WTC11 (cell line): Measurements from ENCODE around the gene PLEKHH1. TPM values are rescaled to one million over a fixed set of nuclear protein-coding genes. Genes with fewer than 3 reads are reported as not detected.

Experiments
- ATAC-seq: fragments of 200-7000 bp; cut with Tn5 transposase; 2 replicates; pipeline ENCODE4 v1.10.0; 2021; ENCODE audit warnings: mild to moderate bottlenecking, moderate library complexity
- CTCF ChIA-PET: fragments of 300-600 bp; sonication (Branson Sonifier 250); formaldehyde crosslinking; loops from one replicate; lab custom pipeline; 2021; ENCODE audit warnings: antibody characterized with exemption; lab: Charles Lee
- POLR2A ChIA-PET: fragments of 350-600 bp; sonication (Branson Sonifier 250); formaldehyde crosslinking; loops from one replicate; lab custom pipeline; 2021; ENCODE audit warnings: antibody characterized with exemption; lab: Charles Lee
- DNase-seq: peaks from one replicate; pipeline ENCODE4 v3.0.0; 2021; ENCODE audit warnings: low spot score
- H3K27ac Mint-ChIP-seq: 2 replicates; pipeline ENCODE4 v1.8.0; 2021; ENCODE audit warnings: mixed read lengths
- H3K27me3 Mint-ChIP-seq: 2 replicates; pipeline ENCODE4 v1.8.0; 2021; ENCODE audit warnings: low read depth, mild to moderate bottlenecking, moderate library complexity, mixed read lengths
- H3K36me3 Mint-ChIP-seq: 2 replicates; pipeline ENCODE4 v1.8.0; 2021; ENCODE audit warnings: mixed read lengths
- H3K4me1 Mint-ChIP-seq: 2 replicates; pipeline ENCODE4 v1.8.0; 2022; ENCODE audit warnings: mixed read lengths
- H3K4me3 Mint-ChIP-seq: 2 replicates; pipeline ENCODE4 v1.8.0; 2021; ENCODE audit warnings: mild to moderate bottlenecking, moderate library complexity, mixed read lengths
- H3K9me3 Mint-ChIP-seq: 2 replicates; pipeline ENCODE4 v1.8.0; 2021; ENCODE audit warnings: mixed read lengths
- ATF1 ChIP-seq: sonication (generic); formaldehyde crosslinking; IDR thresholded peaks from 2 replicates; pipeline ENCODE4 v1.8.1; 2023; ENCODE audit warnings: mild to moderate bottlenecking, moderate library complexity, missing genetic modification reagents
- CBFB ChIP-seq: sonication (generic); formaldehyde crosslinking; IDR thresholded peaks from 2 replicates; pipeline ENCODE4 v1.8.1; 2022; ENCODE audit warnings: mild to moderate bottlenecking, low read depth, missing genetic modification reagents
- FOXP1 ChIP-seq: sonication (generic); formaldehyde crosslinking; IDR thresholded peaks from 2 replicates; pipeline ENCODE4 v1.8.0; 2022; ENCODE audit warnings: missing genetic modification reagents, mild to moderate bottlenecking, moderate library complexity, borderline replicate concordance
- GABPB1 ChIP-seq: sonication (generic); formaldehyde crosslinking; IDR thresholded peaks from 2 replicates; pipeline ENCODE4 v1.8.1; 2023; ENCODE audit warnings: mild to moderate bottlenecking, missing genetic modification reagents
- HMGXB4 ChIP-seq: sonication (generic); formaldehyde crosslinking; IDR thresholded peaks from 2 replicates; pipeline ENCODE4 v1.8.1; 2023; ENCODE audit warnings: mild to moderate bottlenecking, moderate library complexity, missing genetic modification reagents
- JAZF1 ChIP-seq: fragments of 250-450 bp; sonication (Bioruptor Pico); IDR thresholded peaks from 2 replicates; pipeline ENCODE4 v1.9.0; 2021; ENCODE audit warnings: moderate library complexity, mild to moderate bottlenecking, inconsistent platforms
- MAX ChIP-seq: sonication (generic); formaldehyde crosslinking; IDR thresholded peaks from 2 replicates; pipeline ENCODE4 v1.8.0; 2022; ENCODE audit warnings: mild to moderate bottlenecking, missing genetic modification reagents
- MXD4 ChIP-seq: fragments of 250-450 bp; sonication (Bioruptor Pico); IDR thresholded peaks from 2 replicates; pipeline ENCODE4 v1.8.0; 2021; ENCODE audit warnings: mild to moderate bottlenecking, moderate library complexity, borderline replicate concordance
- RELA ChIP-seq: sonication (generic); formaldehyde crosslinking; IDR thresholded peaks from 2 replicates; pipeline ENCODE4 v1.8.1; 2022; ENCODE audit warnings: missing genetic modification reagents, mild to moderate bottlenecking, borderline replicate concordance
- RORB ChIP-seq: fragments of 250-450 bp; sonication (Bioruptor Pico); IDR thresholded peaks from 2 replicates; pipeline ENCODE4 v1.9.0; 2021; ENCODE audit warnings: mild to moderate bottlenecking
- SMAD4 ChIP-seq: sonication (generic); formaldehyde crosslinking; IDR thresholded peaks from 2 replicates; pipeline ENCODE4 v1.8.0; 2022; ENCODE audit warnings: mild to moderate bottlenecking, missing genetic modification reagents
- ZNF263 ChIP-seq: sonication (generic); formaldehyde crosslinking; IDR thresholded peaks from 2 replicates; pipeline ENCODE4 v1.8.1; 2022; ENCODE audit warnings: low read depth, mild to moderate bottlenecking, moderate library complexity, missing genetic modification reagents
- total RNA-seq: library from RNA; stranded (reverse); gene quantifications from 3 replicates; pipeline ENCODE4 v1.2.3, GENCODE V29; 2021
- TF ChIP-seq, protein P1 (sequence below): fragments of 250-450 bp; sonication (Bioruptor Pico); conservative IDR thresholded peaks from 2 replicates; pipeline ENCODE4 v1.9.0; 2021; ENCODE audit warnings: mild to moderate bottlenecking
- TF ChIP-seq, protein P2 (sequence below): sonication (generic); formaldehyde crosslinking; IDR thresholded peaks from 2 replicates; pipeline ENCODE4 v1.8.1; 2023; ENCODE audit warnings: mild to moderate bottlenecking, missing genetic modification reagents, moderate library complexity

The PLEKHH1 gene
- total RNA-seq, 1 experiment from 2014 or later = 48.3 TPM

DNA sequence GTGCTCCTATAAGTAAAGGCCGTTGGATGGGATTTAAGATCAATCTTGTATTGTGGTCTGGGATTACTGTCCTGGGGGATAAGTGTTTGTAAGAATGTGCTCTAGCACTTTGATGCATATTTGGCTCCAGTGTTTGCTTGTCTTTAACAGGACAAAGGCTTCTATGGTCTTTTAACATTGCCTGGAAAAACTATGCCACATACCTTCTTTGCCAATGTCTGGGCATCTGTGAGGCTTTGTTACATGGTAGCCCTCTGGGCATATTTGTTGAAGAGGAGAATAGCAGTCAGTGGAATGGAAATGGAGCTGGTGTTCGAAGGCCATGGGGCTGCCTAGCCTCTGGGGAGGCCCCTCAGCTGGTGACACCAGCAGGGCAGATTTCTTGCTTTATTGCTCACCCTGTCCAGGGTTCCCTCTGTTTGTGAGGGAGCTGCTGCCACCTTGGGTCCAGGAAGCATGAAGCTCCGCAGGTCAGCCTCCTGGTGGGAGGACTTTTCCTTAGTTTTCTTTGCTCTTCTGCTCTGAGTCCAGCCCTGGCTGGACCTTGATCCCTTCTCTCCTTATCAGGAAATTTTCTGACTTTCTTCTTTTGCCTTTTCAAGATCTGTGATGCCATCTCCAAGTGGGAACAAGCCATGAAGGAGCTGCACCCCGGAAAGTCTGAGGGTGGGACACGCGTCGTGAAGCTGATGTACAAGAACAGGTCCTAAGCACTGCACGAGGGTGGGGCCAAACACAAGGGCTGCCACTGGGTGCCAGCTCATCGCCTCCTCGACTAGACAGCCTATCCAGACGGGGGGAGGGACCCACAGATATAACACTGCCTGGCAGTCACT is 47.5 kb downstream of the PLEKHH1 start (continued):
- TF ChIP-seq HMGXB4 = no peak
- no peak for TF ChIP-seq RORB (CRISPR knock-in tag)
- TF ChIP-seq, protein P1, sequence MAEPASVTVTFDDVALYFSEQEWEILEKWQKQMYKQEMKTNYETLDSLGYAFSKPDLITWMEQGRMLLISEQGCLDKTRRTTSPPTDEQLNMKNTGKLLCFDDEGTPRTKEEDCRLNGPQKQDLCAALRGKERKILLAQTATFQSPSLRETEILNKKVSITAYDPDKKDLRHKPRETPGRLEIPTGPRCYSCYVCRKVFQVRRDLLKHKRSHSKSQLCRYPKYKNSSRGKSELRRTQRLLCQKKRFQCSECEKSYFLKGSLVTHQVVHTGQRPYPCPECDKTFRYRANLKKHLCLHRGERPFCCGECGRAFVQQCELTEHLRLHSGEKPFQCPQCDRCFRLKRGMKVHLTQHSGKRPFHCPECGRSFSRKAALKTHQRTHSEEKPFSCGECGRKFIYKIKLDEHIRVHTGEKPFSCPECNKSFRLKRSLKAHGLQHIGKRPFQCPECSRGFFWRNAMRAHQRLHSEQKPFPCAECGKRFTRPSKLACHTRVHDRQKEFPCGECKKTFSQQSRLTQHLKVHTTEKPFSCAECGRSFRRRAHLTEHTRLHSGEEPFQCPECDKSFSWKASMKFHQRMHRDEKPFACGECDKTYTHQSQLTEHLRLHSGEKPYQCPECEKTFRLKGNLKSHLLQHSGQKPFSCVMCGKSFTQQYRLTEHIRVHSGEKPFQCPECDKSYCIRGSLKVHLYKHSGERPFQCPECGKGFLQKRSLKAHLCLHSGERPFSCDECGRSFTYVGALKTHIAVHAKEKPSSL (CRISPR knock-in tag) = no peak
- TF ChIP-seq RELA = no peak
- no peak for TF ChIP-seq FOXP1
- no peak for TF ChIP-seq GABPB1 (CRISPR knock-in tag)

DNA sequence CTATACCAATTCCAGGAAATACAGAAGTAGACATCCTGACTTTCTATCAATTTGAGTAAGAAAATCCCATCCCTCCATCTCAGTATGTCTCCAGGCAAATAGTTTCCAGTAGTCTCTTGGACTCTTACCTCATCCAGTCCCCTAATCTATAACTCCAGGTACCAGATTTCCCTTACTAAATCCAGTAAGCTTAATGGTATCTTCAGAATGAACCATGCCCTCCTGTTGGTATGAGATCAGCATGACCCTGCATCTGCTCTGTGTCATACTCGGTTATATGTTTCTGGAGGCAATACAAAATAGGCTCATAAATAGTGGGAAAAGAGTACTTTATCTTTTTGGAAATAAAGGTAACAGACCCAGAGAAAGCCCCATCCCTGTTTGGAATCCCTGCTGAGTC is 48.6 kb downstream of the PLEKHH1 start:
- Mint-ChIP-seq H3K4me1 (no peaks in the 10 kb centered on the region), H3K9me3 (no peaks in the 10 kb centered on the region), H3K4me3 (no peak overlapping the region), H3K27ac (no peak overlapping the region), H3K27me3 (no peaks in the 10 kb centered on the region), H3K36me3 (peaks cover 29% of the 10 kb centered on the region)
- ATAC-seq (no peak), DNase-seq (no peak)
- CTCF ChIA-PET = interaction anchor here (0.7 to 6.2 kb wide), 10 partner anchors 11 to 162 kb away, joined by 3 to 75 read pairs (median 10); partner anchors contain the start of gene PIGH
- no peak for TF ChIP-seq JAZF1 (CRISPR knock-in tag)
- no peak for TF ChIP-seq SMAD4 (CRISPR knock-in tag)
- no peak for TF ChIP-seq ZNF263 (CRISPR knock-in tag)
- TF ChIP-seq MAX (CRISPR knock-in tag) = no peak
- TF ChIP-seq ATF1 (CRISPR knock-in tag) = no peak
- no peak for TF ChIP-seq MXD4
- TF ChIP-seq, all 79 proteins: peak for 0
- POLR2A ChIA-PET = no interaction called here

GRCh38 chr14:67582061-67582460 is 49.0 kb downstream of the PLEKHH1 start:
- POLR2A ChIA-PET = no interaction called here
- no peak overlapping the region for H3K4me3 Mint-ChIP-seq
- CTCF ChIA-PET = interaction anchor here (0.7 to 6.2 kb wide), 8 partner anchors 11 to 162 kb away, joined by 4 to 75 read pairs (median 10); partner anchors contain the start of gene PIGH
- no peak for TF ChIP-seq CBFB (CRISPR knock-in tag)
- TF ChIP-seq, protein P2, sequence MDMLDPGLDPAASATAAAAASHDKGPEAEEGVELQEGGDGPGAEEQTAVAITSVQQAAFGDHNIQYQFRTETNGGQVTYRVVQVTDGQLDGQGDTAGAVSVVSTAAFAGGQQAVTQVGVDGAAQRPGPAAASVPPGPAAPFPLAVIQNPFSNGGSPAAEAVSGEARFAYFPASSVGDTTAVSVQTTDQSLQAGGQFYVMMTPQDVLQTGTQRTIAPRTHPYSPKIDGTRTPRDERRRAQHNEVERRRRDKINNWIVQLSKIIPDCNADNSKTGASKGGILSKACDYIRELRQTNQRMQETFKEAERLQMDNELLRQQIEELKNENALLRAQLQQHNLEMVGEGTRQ (CRISPR knock-in tag) = no peak
- no peaks in the 10 kb centered on the region for H3K27me3 Mint-ChIP-seq
- no peaks in the 10 kb centered on the region for H3K4me1 Mint-ChIP-seq
- DNase-seq (no peak), ATAC-seq (peak; percentile 23)
- H3K9me3 Mint-ChIP-seq = no peaks in the 10 kb centered on the region
- peaks cover 29% of the 10 kb centered on the region for H3K36me3 Mint-ChIP-seq
- no peak overlapping the region for H3K27ac Mint-ChIP-seq
